Trophoblast cell (in vitro differentiated cells and primary cell): Measurements from ENCODE around the gene ZC3H6.
A peak's percentile ranks its signal among the peaks of the same experiment; 100 is the strongest.

Experiments used
- DNase-seq, 2 donors: peaks; one replicate each; pipeline ENCODE4 v3.0.0-alpha.2; 2016
- H2AFZ ChIP-seq: 2 replicates; pipeline ENCODE4 v1.6.1; 2013; ENCODE audit warnings: low read length, moderate library complexity, mild to moderate bottlenecking; ENCODE audit not compliant: insufficient read depth, poor library complexity
- H2AK5ac ChIP-seq: 2 replicates; pipeline ENCODE4 v1.6.1; 2013; ENCODE audit warnings: mild to moderate bottlenecking, low read length
- H2BK120ac ChIP-seq: 2 replicates; pipeline ENCODE4 v1.6.1; 2013; ENCODE audit warnings: low read length, mild to moderate bottlenecking, moderate library complexity; ENCODE audit not compliant: insufficient read depth, poor library complexity
- H2BK12ac ChIP-seq: 2 replicates; pipeline ENCODE4 v1.6.1; 2013; ENCODE audit warnings: mild to moderate bottlenecking, low read length, moderate library complexity
- H2BK5ac ChIP-seq: 2 replicates; pipeline ENCODE4 v1.6.1; 2013; ENCODE audit warnings: low read length, low read depth, moderate library complexity, mild to moderate bottlenecking; ENCODE audit not compliant: poor library complexity
- H3K14ac ChIP-seq: 2 replicates; pipeline ENCODE4 v1.6.1; 2013; ENCODE audit warnings: mild to moderate bottlenecking, low read length
- H3K18ac ChIP-seq: 2 replicates; pipeline ENCODE4 v1.6.1; 2013; ENCODE audit warnings: mild to moderate bottlenecking, low read length
- H3K23ac ChIP-seq: 2 replicates; pipeline ENCODE4 v1.6.1; 2013; ENCODE audit warnings: low read length
- H3K27ac ChIP-seq: 2 replicates; pipeline ENCODE4 v1.5.1; 2013; ENCODE audit warnings: low read depth, mild to moderate bottlenecking, inconsistent platforms, low read length, moderate library complexity
- H3K27me3 ChIP-seq: 2 replicates; pipeline ENCODE4 v1.6.1; 2013; ENCODE audit warnings: inconsistent platforms, mild to moderate bottlenecking, low read length, moderate library complexity; ENCODE audit not compliant: insufficient read depth
- H3K36me3 ChIP-seq, 2 experiments: 1 replicate in 1 of 2; 2 replicates in 1 of 2; pipeline ENCODE4 v1.6.1; 2013; ENCODE audit warnings: low read length in 2 of 2, mild to moderate bottlenecking in 2 of 2, moderate library complexity in 1 of 2; ENCODE audit not compliant: insufficient read depth in 2 of 2, control insufficient read depth in 1 of 2
- H3K4ac ChIP-seq: 2 replicates; pipeline ENCODE4 v1.6.1; 2013; ENCODE audit warnings: low read depth, mild to moderate bottlenecking, low read length, moderate library complexity
- H3K4me1 ChIP-seq, 2 experiments: 1 replicate in 1 of 2; 2 replicates in 1 of 2; pipeline ENCODE4 v1.6.1; 2013; ENCODE audit warnings: low read length in 2 of 2, mild to moderate bottlenecking in 2 of 2, moderate library complexity in 1 of 2; ENCODE audit not compliant: insufficient read depth in 2 of 2, control insufficient read depth in 1 of 2
- H3K4me2 ChIP-seq: 2 replicates; pipeline ENCODE4 v1.6.1; 2013; ENCODE audit warnings: inconsistent platforms, mild to moderate bottlenecking, low read length, moderate library complexity
- H3K4me3 ChIP-seq: 2 replicates; pipeline ENCODE4 v1.5.1; 2013; ENCODE audit warnings: mild to moderate bottlenecking, low read depth, low read length, inconsistent platforms
- H3K79me1 ChIP-seq: one replicate; pipeline ENCODE4 v1.6.1; 2013; ENCODE audit warnings: low read length
- H3K79me2 ChIP-seq: 2 replicates; pipeline ENCODE4 v1.6.1; 2013; ENCODE audit warnings: low read length, mild to moderate bottlenecking; ENCODE audit not compliant: control insufficient read depth, insufficient read depth, poor library complexity
- H3K9ac ChIP-seq: 2 replicates; pipeline ENCODE4 v1.6.1; 2013; ENCODE audit warnings: mild to moderate bottlenecking, low read length
- H3K9me3 ChIP-seq: 2 replicates; pipeline ENCODE4 v1.6.1; 2013; ENCODE audit warnings: low read depth, mild to moderate bottlenecking, control low read depth, inconsistent platforms, low read length; ENCODE audit not compliant: insufficient read depth
- H4K12ac ChIP-seq: 2 replicates; pipeline ENCODE4 v1.6.1; 2013; ENCODE audit warnings: low read depth, mild to moderate bottlenecking, low read length, moderate library complexity
- H4K8ac ChIP-seq: 2 replicates; pipeline ENCODE4 v1.6.1; 2013; ENCODE audit warnings: low read depth, mild to moderate bottlenecking, low read length, moderate library complexity
- H4K91ac ChIP-seq: one replicate; pipeline ENCODE4 v1.6.1; 2013; ENCODE audit warnings: low read depth, mild to moderate bottlenecking, low read length, moderate library complexity
- WGBS: extraction: QIAGEN DNeasy Blood & Tissue Kit; methylation state at CpG from one replicate; pipeline ENCODE4 v1.1.7; 2013; ENCODE audit warnings: missing lambda C conversion rate; ENCODE audit not compliant: insufficient read length, insufficient coverage; ENCODE audit errors: extremely low coverage; 5-methylcytosine and 5-hydroxymethylcytosine counted together

ZC3H6 gene

DNA sequence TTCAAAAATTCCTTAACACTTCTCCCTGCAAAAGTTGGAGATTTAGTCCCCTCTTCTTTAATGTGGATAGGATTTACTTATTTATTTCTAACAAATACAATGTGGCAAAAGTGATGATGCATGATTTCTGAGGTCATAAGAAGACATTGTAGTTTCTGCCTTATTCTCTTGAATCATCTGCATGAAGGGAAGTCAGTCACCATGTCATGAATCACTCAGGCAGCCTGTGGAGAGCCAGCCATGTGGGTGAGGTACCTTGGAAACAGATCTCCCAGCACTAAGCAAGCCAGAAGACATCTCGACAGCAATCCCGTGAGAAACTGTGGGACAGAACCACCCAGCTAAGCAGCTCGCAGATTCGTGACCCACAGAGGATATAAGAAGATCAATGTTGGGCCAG, 17.8 kb upstream of the ZC3H6 start:
- H3K4me1 ChIP-seq: no peaks in the 10 kb centered on the region
- H3K36me3 ChIP-seq: no peaks in the 10 kb centered on the region
- WGBS: no CpG with 5 or more reads among the region's 4 CpGs
- H2BK120ac ChIP-seq: no peak overlapping the region
- no peak for DNase-seq
- no peak overlapping the region for H3K4me2 ChIP-seq
- no peak overlapping the region for H3K9ac ChIP-seq
- H3K9me3 ChIP-seq: no peaks in the 10 kb centered on the region
- H3K4me3 ChIP-seq: no peak overlapping the region
- H4K91ac ChIP-seq: no peak overlapping the region
- H4K12ac ChIP-seq: no peak overlapping the region
- no peak overlapping the region for H2BK12ac ChIP-seq
- H2BK5ac ChIP-seq: no peak overlapping the region
- no peak overlapping the region for H3K4ac ChIP-seq
- H3K14ac ChIP-seq: no peak overlapping the region
- H3K18ac ChIP-seq: no peak overlapping the region
- H3K79me1 ChIP-seq: peaks cover 7% of the 10 kb centered on the region
- H4K8ac ChIP-seq: no peak overlapping the region
- H3K27ac ChIP-seq: no peak overlapping the region
- H3K23ac ChIP-seq: no peak overlapping the region
- H3K27me3 ChIP-seq: no peaks in the 10 kb centered on the region
- no peak overlapping the region for H2AK5ac ChIP-seq
- H3K79me2 ChIP-seq: no peaks in the 10 kb centered on the region
- H2AFZ ChIP-seq: no peak overlapping the region

DNA sequence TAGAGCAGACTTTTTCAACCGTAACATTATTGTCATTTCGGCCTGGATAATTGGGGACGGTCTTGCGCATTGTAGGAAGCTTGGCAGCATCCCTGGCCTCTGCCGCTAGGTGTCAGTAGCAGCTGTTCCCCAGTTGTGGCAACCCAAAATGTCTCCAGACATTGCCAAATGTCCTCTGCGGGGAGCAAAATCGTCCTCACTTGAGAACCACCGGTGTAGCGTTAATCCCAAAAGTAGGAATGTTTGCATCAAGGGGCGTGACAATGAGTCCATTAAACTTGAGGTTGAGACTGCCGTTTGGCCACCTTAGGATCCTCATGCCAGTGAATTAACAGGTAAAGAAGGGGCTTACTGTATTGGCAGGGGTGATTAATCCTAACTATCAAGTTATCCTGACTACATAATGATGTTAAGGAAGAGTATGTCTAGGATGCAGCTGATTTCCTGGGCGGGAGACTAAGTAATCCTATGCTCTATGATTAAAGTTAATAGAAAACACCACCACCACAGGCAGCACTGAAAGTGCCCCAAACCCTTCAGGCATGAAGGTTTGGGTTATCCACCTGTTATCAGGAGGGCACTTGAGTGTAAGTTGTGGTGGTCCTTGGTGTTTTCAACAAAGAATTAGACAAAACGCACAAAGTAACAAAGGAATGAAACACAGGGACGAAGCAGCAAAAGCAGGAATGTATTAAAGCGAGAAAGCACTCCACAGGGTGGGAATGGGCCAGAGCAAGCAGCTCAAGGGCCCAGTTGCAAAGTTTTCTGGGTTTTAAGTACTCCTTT, 15.7 kb upstream of the ZC3H6 start:
- Histone ChIP-seq H4K8ac (peak overlapping the region; percentile 25), H3K36me3 (no peaks in the 10 kb centered on the region), H3K4me2 (peak overlapping the region; percentile 41), H3K27ac (no peak overlapping the region), H3K9me3 (no peaks in the 10 kb centered on the region), H2BK120ac (no peak overlapping the region), H3K27me3 (no peaks in the 10 kb centered on the region), H2BK12ac (no peak overlapping the region), H2AFZ (no peak overlapping the region), H3K4me3 (no peak overlapping the region), H3K4me1 (no peaks in the 10 kb centered on the region), H2BK5ac (no peak overlapping the region), H3K9ac (no peak overlapping the region), H4K91ac (no peak overlapping the region), H4K12ac (no peak overlapping the region), H3K18ac (no peak overlapping the region), H3K14ac (no peak overlapping the region), H2AK5ac (no peak overlapping the region), H3K79me2 (no peaks in the 10 kb centered on the region), H3K23ac (no peak overlapping the region), H3K4ac (no peak overlapping the region), H3K79me1 (peaks cover 2% of the 10 kb centered on the region)
- WGBS: no CpG with 5 or more reads among the region's 15 CpGs
- DNase-seq: peak; percentile 63 to 87

DNA sequence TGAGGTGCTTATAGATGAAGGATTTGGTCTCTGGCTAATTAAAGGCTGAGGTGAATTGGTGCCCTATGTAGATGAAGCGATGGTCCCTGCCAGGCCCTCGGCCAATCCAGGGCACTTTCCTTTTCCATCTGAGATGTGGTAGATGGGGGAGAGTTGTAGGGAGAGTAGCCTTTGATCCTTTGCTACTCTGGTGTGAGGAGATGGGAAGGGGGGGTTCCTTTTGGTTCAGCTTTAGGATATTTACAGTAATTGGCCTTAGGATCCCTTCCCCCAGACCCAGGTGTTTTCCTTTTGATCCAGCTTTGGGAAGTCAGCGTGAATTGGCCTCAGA, 15.1 kb upstream of the ZC3H6 start:
- Histone ChIP-seq H3K9ac (no peak overlapping the region), H3K27ac (no peak overlapping the region), H3K27me3 (no peaks in the 10 kb centered on the region), H2BK12ac (no peak overlapping the region), H4K8ac (no peak overlapping the region), H3K4me1 (no peaks in the 10 kb centered on the region), H4K12ac (no peak overlapping the region), H3K18ac (no peak overlapping the region), H3K23ac (no peak overlapping the region), H2BK5ac (no peak overlapping the region), H2AK5ac (no peak overlapping the region), H3K79me2 (no peaks in the 10 kb centered on the region), H3K4ac (no peak overlapping the region), H3K36me3 (no peaks in the 10 kb centered on the region), H3K9me3 (no peaks in the 10 kb centered on the region), H3K14ac (no peak overlapping the region), H3K4me3 (no peak overlapping the region), H3K4me2 (no peak overlapping the region), H4K91ac (no peak overlapping the region), H3K79me1 (no peaks in the 10 kb centered on the region), H2AFZ (no peak overlapping the region), H2BK120ac (no peak overlapping the region)
- WGBS: no CpG with 5 or more reads among the region's 3 CpGs
- no peak for DNase-seq

DNA sequence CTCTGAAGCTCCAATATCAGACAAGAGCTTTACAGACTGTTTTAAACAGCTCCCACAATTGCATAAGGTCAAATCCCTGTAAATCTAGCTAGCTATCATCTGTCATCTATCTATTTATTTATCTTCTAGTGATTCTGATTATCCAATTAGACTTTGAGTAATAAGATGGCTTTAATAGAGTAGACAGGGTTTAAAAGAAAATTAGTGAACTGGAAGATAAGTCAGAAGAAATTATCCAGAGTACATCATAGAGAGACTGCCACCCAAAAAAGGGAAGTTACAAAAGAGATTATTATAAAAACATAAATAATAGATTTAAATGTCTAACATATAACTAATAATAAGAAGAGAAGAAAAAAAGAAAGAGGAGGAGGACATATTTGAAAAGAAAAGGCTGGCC, 12.5 kb upstream of the ZC3H6 start:
- H3K9ac ChIP-seq: no peak overlapping the region
- no peak overlapping the region for H3K27ac ChIP-seq
- H4K12ac ChIP-seq: no peak overlapping the region
- no peak overlapping the region for H4K91ac ChIP-seq
- no peak overlapping the region for H3K4ac ChIP-seq
- no peak overlapping the region for H3K18ac ChIP-seq
- no peak overlapping the region for H3K23ac ChIP-seq
- no peaks in the 10 kb centered on the region for H3K27me3 ChIP-seq
- no peaks in the 10 kb centered on the region for H3K36me3 ChIP-seq
- no peaks in the 10 kb centered on the region for H3K4me1 ChIP-seq
- H2BK12ac ChIP-seq: no peak overlapping the region
- H2BK5ac ChIP-seq: no peak overlapping the region
- no peaks in the 10 kb centered on the region for H3K9me3 ChIP-seq
- H3K14ac ChIP-seq: no peak overlapping the region
- no peak overlapping the region for H3K4me3 ChIP-seq
- no peak overlapping the region for H2BK120ac ChIP-seq
- H3K79me1 ChIP-seq: no peaks in the 10 kb centered on the region
- no peak overlapping the region for H2AK5ac ChIP-seq
- DNase-seq: no peak
- no peak overlapping the region for H3K4me2 ChIP-seq
- no peaks in the 10 kb centered on the region for H3K79me2 ChIP-seq
- H4K8ac ChIP-seq: no peak overlapping the region
- no peak overlapping the region for H2AFZ ChIP-seq
